Measurements from ENCODE around the gene TNNT2. TPM values are rescaled to one million over a fixed set of nuclear protein-coding genes. Genes with fewer than 3 reads are reported as not detected.

The TNNT2 gene
- total and polyA plus RNA-seq, 2 of the 13 experiments (the other 11 are each of a cell fraction or from before 2014, with no cell fraction given): 0.20 to 0.63 TPM

DNA sequence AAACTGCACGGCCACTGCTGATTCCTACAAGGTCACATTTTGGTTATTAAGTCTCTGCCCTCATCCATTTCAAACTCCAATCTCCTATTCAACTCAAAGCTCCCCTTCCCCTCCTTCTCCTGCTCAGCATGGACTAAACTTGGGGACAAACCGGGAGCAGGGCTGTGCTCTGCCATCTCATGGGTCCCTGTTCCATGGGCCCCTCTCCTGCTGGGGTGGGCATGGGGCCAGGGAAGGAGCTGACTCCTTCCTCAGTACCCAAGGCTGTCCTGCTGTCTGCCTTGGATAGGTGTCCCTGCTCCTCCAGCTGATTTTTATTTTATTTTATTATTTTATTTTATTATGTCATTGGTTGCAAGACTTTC lies 27.1 kb downstream of the TNNT2 start:
- peaks cover 0 to 7% of the 10 kb centered on the region in 2 experiments; a peak in 2 of 5 replicates for H3K27me3 ChIP-seq (ENCODE audit: control insufficient read depth in 1 of 2, insufficient read depth in 2 of 2, low read length in 2 of 2)
- no TSS peak for BruUV-seq (replicated peaks)
- H3K4me3 ChIP-seq (replicated peaks in 1 of 3; ENCODE audit: insufficient read depth in 1 of 3, low read depth in 2 of 3, low read length in 3 of 3): no peak overlapping the region
- no peaks in the 10 kb centered on the region for H3K9me3 ChIP-seq (ENCODE audit: low read length)
- intact Hi-C loops (cut with micrococcal nuclease; ENCODE audit: unreplicated experiment) (no loop called here), in situ Hi-C loops (cut with HindIII; ENCODE audit: extremely low pct_ligation_motif_present, low pct_unique_long_range_greater_than_20kb) (no loop called here)
- H4K20me1 ChIP-seq (ENCODE audit: insufficient read depth, low read length): no peaks in the 10 kb centered on the region
- no peaks in the 10 kb centered on the region for H3K79me2 ChIP-seq (ENCODE audit: insufficient read depth, low read length)
- TF ChIP-seq ZFP1 (CRISPR knock-in tag; IDR thresholded peaks at IDR 0.05) (no peak), MAF1 (CRISPR knock-in tag; IDR thresholded peaks at IDR 0.05; ENCODE audit: borderline replicate concordance) (no peak), ZNF724P (CRISPR knock-in tag; IDR thresholded peaks at IDR 0.05; ENCODE audit: borderline replicate concordance) (no peak), HMGA1 (CRISPR knock-in tag; conservative IDR thresholded peaks at IDR 0.05) (no peak)
- TF ChIP-seq, protein P1, sequence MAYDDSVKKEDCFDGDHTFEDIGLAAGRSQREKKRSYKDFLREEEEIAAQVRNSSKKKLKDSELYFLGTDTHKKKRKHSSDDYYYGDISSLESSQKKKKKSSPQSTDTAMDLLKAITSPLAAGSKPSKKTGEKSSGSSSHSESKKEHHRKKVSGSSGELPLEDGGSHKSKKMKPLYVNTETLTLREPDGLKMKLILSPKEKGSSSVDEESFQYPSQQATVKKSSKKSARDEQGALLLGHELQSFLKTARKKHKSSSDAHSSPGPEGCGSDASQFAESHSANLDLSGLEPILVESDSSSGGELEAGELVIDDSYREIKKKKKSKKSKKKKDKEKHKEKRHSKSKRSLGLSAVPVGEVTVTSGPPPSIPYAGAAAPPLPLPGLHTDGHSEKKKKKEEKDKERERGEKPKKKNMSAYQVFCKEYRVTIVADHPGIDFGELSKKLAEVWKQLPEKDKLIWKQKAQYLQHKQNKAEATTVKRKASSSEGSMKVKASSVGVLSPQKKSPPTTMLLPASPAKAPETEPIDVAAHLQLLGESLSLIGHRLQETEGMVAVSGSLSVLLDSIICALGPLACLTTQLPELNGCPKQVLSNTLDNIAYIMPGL (CRISPR knock-in tag; IDR thresholded peaks at IDR 0.05; ENCODE audit: borderline replicate concordance in 1 of 2, low read depth in 1 of 2): no peak
- DNase-seq (ENCODE audit: low spot score): no peak
- no peak for ATAC-seq
- POLR2A ChIA-PET: no interaction called here
- H3K4me2 ChIP-seq (ENCODE audit: low read depth, low read length): no peak overlapping the region
- H2AFZ ChIP-seq (ENCODE audit: low read length): no peak overlapping the region
- 0% methylated on average over 2 of the region's 2 CpGs for WGBS (ENCODE audit: low lambda C conversion rate)
- H3K27ac ChIP-seq (ENCODE audit: extremely low read length, insufficient read depth, low read length): no peak overlapping the region
- FAIRE-seq: no peak
- no peaks in the 10 kb centered on the region for H3K4me1 ChIP-seq (ENCODE audit: insufficient read depth, low read length)
- CTCF ChIA-PET (ENCODE audit: low intra/inter-chr PET ratio, low total read pairs): no interaction called here
- H3K9ac ChIP-seq (ENCODE audit: insufficient read depth, low read depth, low read length): no peak overlapping the region
- H3K36me3 ChIP-seq (replicated peaks in 1 of 2; ENCODE audit: control insufficient read depth in 1 of 2, insufficient read depth in 2 of 2, low read length in 2 of 2): no peaks in the 10 kb centered on the region

DNA sequence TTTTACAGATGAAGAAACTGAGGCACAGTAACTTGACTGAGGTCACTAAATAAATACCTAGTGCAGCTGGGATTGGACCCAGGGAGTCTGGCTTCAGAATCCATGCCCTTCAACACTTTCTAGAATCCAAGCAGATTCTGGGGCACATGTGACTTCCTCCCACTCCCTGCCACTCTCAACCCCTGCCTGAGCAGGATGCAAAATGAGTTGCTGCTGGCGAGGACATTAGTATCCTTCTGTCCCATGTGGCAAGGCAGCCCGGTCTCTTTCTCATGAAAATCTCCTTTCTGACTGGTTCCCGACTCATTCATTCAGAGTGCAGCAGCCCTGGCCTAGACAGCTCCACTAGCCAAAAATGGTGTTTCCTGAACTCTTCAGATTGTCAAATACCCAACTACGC lies 28.4 kb downstream of the TNNT2 start:
- in situ Hi-C loops (cut with HindIII; ENCODE audit: extremely low pct_ligation_motif_present, low pct_unique_long_range_greater_than_20kb): no loop called here
- FAIRE-seq: no peak
- POLR2A ChIA-PET: no interaction called here
- no peaks in the 10 kb centered on the region for H3K9me3 ChIP-seq (ENCODE audit: low read length)
- WGBS (ENCODE audit: low lambda C conversion rate): 28% methylated on average over 4 of the region's 4 CpGs
- no peak overlapping the region for H2AFZ ChIP-seq (ENCODE audit: low read length)
- CTCF ChIA-PET (ENCODE audit: low intra/inter-chr PET ratio, low total read pairs): no interaction called here
- intact Hi-C loops (cut with micrococcal nuclease; ENCODE audit: unreplicated experiment): no loop called here
- H3K27ac ChIP-seq (ENCODE audit: extremely low read length, insufficient read depth, low read length): no peak overlapping the region
- H3K4me3 ChIP-seq (replicated peaks in 1 of 3; ENCODE audit: insufficient read depth in 1 of 3, low read depth in 2 of 3, low read length in 3 of 3): no peak overlapping the region
- H3K4me2 ChIP-seq (ENCODE audit: low read depth, low read length): no peak overlapping the region
- no peaks in the 10 kb centered on the region for H3K4me1 ChIP-seq (ENCODE audit: insufficient read depth, low read length)
- no peak for ATAC-seq
- DNase-seq (ENCODE audit: low spot score): no peak
- no peaks in the 10 kb centered on the region for H3K79me2 ChIP-seq (ENCODE audit: insufficient read depth, low read length)
- H3K36me3 ChIP-seq (replicated peaks in 1 of 2; ENCODE audit: control insufficient read depth in 1 of 2, insufficient read depth in 2 of 2, low read length in 2 of 2): no peaks in the 10 kb centered on the region
- no peaks in the 10 kb centered on the region for H4K20me1 ChIP-seq (ENCODE audit: insufficient read depth, low read length)
- H3K27me3 ChIP-seq (ENCODE audit: control insufficient read depth in 1 of 2, insufficient read depth in 2 of 2, low read length in 2 of 2): peaks cover 0 to 6% of the 10 kb centered on the region in 2 experiments; a peak in 3 of 5 replicates
- BruUV-seq (replicated peaks): no TSS peak
- H3K9ac ChIP-seq (ENCODE audit: insufficient read depth, low read depth, low read length): no peak overlapping the region
- TF ChIP-seq ATF7 (IDR thresholded peaks at IDR 0.05) (no peak), ATF7 (CRISPR knock-in tag; IDR thresholded peaks at IDR 0.05) (no peak), GLI4 (CRISPR knock-in tag; IDR thresholded peaks at IDR 0.05; ENCODE audit: borderline replicate concordance) (no peak), MAF1 (CRISPR knock-in tag; IDR thresholded peaks at IDR 0.05; ENCODE audit: borderline replicate concordance) (no peak), NR1H2 (CRISPR knock-in tag; IDR thresholded peaks at IDR 0.05; ENCODE audit: borderline replicate concordance, low read depth) (no peak), KLF11 (CRISPR knock-in tag; IDR thresholded peaks at IDR 0.05) (no peak), ISL2 (CRISPR knock-in tag; IDR thresholded peaks at IDR 0.05) (no peak), ZNF678 (CRISPR knock-in tag; IDR thresholded peaks at IDR 0.05) (no peak), ZNF367 (CRISPR knock-in tag; IDR thresholded peaks at IDR 0.05; ENCODE audit: borderline replicate concordance) (no peak)
- TF ChIP-seq, protein P2, sequence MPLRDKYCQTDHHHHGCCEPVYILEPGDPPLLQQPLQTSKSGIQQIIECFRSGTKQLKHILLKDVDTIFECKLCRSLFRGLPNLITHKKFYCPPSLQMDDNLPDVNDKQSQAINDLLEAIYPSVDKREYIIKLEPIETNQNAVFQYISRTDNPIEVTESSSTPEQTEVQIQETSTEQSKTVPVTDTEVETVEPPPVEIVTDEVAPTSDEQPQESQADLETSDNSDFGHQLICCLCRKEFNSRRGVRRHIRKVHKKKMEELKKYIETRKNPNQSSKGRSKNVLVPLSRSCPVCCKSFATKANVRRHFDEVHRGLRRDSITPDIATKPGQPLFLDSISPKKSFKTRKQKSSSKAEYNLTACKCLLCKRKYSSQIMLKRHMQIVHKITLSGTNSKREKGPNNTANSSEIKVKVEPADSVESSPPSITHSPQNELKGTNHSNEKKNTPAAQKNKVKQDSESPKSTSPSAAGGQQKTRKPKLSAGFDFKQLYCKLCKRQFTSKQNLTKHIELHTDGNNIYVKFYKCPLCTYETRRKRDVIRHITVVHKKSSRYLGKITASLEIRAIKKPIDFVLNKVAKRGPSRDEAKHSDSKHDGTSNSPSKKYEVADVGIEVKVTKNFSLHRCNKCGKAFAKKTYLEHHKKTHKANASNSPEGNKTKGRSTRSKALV (CRISPR knock-in tag; IDR thresholded peaks at IDR 0.05): no peak
- TF ChIP-seq, protein P3, sequence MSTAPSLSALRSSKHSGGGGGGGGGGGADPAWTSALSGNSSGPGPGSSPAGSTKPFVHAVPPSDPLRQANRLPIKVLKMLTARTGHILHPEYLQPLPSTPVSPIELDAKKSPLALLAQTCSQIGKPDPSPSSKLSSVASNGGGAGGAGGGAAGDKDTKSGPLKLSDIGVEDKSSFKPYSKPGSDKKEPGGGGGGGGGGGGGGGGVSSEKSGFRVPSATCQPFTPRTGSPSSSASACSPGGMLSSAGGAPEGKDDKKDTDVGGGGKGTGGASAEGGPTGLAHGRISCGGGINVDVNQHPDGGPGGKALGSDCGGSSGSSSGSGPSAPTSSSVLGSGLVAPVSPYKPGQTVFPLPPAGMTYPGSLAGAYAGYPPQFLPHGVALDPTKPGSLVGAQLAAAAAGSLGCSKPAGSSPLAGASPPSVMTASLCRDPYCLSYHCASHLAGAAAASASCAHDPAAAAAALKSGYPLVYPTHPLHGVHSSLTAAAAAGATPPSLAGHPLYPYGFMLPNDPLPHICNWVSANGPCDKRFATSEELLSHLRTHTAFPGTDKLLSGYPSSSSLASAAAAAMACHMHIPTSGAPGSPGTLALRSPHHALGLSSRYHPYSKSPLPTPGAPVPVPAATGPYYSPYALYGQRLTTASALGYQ (CRISPR knock-in tag; IDR thresholded peaks at IDR 0.05): no peak
